Astrocyte of the cerebellum (primary cell): Measurements from ENCODE around the gene C1QTNF1.

Source experiments
- DNase-seq: peaks from one replicate; pipeline ENCODE4 v3.0.0-alpha.2; 2011; ENCODE audit warnings: low read depth
- H3K4me3 ChIP-seq: 2 replicates; pipeline ENCODE4 v1.5.1; 2011; ENCODE audit warnings: mild to moderate bottlenecking, low read depth, low read length, moderate library complexity
- in situ Hi-C: cut with HindIII; loops from 2 replicates; pipeline ENCODE4 v1.10.0; 2017; ENCODE audit warnings: low sequenced_read_pairs
- TF ChIP-seq, protein P1 (sequence below): IDR thresholded peaks from 2 replicates; pipeline ENCODE4 v1.5.1; 2012; ENCODE audit warnings: low read length, low read depth, moderate library complexity, mild to moderate bottlenecking; ENCODE audit errors: missing control alignments

C1QTNF1 gene

DNA sequence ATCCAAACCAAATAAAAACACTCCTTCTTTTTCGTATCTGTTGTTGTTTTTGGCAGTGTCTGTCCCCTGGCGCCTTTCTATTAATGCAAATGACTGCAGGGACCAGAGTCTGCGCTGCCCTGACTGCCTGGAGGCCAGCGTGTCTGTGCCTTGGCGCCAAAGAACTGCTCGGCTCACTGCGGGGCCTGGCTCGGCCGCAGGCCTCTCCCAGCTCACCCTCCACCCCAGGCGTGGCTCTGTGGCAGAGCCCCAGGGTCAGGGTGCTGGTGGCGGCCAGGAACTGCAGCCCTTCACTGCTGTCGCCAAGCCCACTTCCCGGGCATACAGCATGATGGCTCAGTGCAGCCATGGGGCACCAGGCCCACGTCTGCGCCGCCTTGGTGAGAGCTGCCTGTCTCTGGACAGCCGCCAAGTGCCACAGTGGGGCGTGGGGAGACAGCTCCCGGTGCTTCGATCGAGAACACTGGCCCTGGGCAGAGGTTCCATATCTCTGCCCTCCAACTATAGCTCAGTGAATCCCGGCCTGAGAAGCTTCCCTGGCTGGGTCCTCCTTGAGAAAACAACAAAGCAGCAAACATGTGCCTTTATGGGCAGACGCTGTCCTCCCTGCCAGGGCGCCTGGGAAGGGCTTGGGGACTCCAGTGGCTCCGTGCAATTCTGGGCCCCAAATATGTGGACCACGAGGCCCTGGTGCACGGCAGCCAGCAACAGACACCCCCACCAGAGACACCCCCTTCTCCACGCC is 25.5 kb upstream of the C1QTNF1 start:
- in situ Hi-C loops, result no loop called here
- DNase-seq, result no peak
- no peak overlapping the region for H3K4me3 ChIP-seq
- TF ChIP-seq, protein P1, sequence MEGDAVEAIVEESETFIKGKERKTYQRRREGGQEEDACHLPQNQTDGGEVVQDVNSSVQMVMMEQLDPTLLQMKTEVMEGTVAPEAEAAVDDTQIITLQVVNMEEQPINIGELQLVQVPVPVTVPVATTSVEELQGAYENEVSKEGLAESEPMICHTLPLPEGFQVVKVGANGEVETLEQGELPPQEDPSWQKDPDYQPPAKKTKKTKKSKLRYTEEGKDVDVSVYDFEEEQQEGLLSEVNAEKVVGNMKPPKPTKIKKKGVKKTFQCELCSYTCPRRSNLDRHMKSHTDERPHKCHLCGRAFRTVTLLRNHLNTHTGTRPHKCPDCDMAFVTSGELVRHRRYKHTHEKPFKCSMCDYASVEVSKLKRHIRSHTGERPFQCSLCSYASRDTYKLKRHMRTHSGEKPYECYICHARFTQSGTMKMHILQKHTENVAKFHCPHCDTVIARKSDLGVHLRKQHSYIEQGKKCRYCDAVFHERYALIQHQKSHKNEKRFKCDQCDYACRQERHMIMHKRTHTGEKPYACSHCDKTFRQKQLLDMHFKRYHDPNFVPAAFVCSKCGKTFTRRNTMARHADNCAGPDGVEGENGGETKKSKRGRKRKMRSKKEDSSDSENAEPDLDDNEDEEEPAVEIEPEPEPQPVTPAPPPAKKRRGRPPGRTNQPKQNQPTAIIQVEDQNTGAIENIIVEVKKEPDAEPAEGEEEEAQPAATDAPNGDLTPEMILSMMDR, result no peak

DNA sequence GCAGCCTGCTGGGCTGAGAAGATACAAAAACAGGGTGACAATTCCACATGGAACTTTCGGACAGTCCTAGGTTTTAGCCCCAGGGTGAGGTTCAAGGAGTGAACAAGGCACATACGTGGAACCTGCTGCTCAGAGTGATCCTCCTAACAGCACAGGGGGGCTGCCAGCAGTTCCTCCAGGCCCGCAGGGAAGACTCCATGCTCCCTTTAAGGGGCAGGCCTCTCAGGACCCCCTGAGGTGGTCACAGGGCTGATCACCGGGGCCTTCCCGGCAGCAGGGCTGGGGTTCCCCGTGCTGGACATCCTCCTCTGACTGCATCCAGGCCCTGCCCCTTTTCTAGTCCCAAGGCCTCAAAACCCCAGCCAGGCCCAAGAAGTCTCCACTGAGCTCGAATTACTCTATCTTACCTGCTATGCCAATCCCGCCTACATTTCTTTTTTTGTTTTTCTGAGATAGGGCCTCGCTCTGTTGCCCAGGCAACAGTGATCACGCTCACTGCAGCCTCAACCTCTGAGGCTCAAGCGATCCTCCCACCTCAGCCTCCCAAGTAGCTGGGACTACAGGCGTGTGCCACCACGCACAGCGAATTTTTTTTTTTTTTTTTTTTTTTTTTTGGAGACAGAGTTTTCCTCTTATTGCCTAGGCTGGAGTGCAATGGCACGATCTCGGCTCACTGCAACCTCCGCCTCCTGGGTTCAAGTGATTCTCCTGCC is 24.8 kb upstream of the C1QTNF1 start:
- no peak overlapping the region for H3K4me3 ChIP-seq
- DNase-seq, result no peak
- in situ Hi-C loops, result no loop called here
- TF ChIP-seq, protein P1, result no peak

- in situ Hi-C loops, result no loop called here
- TF ChIP-seq, protein P1, result no peak
- DNase-seq, result no peak
- H3K4me3 ChIP-seq, result no peak overlapping the region
Observed at GRCh38 chr17:78999947-79000395, 24.0 kb upstream of the C1QTNF1 start.

- H3K4me3 ChIP-seq, result no peak overlapping the region
- DNase-seq, result no peak
- TF ChIP-seq, protein P1, result no peak
- in situ Hi-C loops, result no loop called here
Observed at GRCh38 chr17:79000396-79001189, 23.4 kb upstream of the C1QTNF1 start.

DNA sequence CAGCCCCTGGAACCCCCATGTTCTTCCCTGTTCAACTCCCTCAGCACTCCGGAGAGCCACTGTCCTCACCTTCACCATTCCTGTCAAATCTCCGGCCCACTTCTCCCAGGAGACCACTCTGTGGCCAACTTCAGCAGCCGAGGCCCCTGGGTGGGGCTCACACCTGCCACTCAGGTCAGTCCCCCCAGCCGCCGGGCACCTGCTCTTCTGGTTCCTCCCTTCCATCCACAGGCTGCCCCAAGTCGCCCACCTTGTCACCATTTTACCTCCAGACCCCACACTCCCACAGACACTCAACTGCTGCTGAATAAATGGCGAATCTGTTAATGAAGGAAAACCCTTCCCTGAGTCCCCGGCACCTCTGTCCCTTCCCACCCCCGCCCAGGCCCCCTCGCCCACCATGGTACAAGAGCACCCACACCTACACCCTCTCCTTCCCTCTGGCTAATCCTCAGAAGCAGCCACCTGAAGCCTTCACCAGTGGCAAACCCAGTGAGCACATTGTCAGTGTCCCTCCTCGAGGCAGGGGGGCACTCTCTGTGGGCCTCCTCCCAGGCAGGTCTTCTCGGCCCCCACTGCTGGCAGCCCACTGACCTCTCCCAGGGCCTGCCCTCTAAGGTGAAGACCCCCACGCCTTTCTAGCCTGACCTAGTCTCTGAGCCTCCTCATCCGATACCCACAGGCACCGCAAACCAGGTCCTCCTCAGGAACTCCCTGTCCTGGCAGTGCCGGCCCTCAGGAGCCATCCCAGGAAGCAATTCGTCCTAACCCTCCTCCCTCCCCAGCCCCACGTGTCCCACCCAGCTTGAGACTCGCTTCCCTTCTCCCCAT is 22.6 kb upstream of the C1QTNF1 start:
- H3K4me3 ChIP-seq, result no peak overlapping the region
- no peak for DNase-seq
- TF ChIP-seq, protein P1, result no peak
- in situ Hi-C loops, result no loop called here

DNA sequence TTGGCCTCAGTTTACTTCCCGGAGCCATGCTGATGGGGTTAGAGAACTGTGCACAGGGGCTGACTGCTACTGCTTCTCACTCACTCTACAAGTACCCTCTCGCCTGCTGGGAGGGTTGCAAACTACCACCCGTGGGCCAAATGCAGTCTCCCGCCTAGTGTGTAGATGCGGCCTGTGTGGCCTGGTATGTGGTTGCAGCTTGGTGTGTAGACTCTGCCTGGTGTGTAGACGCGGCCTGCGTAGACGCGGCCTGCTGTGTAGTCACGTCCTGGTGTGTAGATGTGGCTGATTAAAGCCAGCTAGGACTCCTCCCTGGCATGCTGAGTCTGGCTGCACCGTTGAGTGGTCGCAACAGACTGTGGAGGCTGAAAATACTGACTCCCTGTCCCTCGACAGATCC is 21.7 kb upstream of the C1QTNF1 start:
- TF ChIP-seq, protein P1, result no peak
- no peak overlapping the region for H3K4me3 ChIP-seq
- in situ Hi-C loops, result no loop called here
- no peak for DNase-seq
